Fibroblast of villous mesenchyme (primary cell): ENCODE measurements around the gene USP5. TPM values are rescaled to one million over a fixed set of nuclear protein-coding genes. Genes with fewer than 3 reads are reported as not detected.
"Not testable (repeated sequence)": the region's sequence is repeated elsewhere in the genome, so short reads cannot be mapped to it uniquely, and the experiment has no call there.

Experiments used
- DNase-seq: peaks from one replicate; pipeline ENCODE4 v3.0.0-alpha.2; 2010; ENCODE audit warnings: low read depth
- H3K4me3 ChIP-seq: 2 replicates; pipeline ENCODE4 v1.5.1; 2011; ENCODE audit warnings: low read depth, mild to moderate bottlenecking, low read length
- total RNA-seq: library from RNA; depleted of rRNA; stranded (reverse); fragments of >200 nt; gene quantifications from 2 replicates; pipeline ENCODE4 v1.2.3, GENCODE V29; 2012
- TF ChIP-seq, protein P1 (sequence below): IDR thresholded peaks from 2 replicates; pipeline ENCODE4 v1.5.1; 2012; ENCODE audit warnings: low read depth, mild to moderate bottlenecking, low read length; ENCODE audit not compliant: insufficient read depth

USP5 gene
- total RNA-seq, 1 donor, result 96.7 TPM

DNA sequence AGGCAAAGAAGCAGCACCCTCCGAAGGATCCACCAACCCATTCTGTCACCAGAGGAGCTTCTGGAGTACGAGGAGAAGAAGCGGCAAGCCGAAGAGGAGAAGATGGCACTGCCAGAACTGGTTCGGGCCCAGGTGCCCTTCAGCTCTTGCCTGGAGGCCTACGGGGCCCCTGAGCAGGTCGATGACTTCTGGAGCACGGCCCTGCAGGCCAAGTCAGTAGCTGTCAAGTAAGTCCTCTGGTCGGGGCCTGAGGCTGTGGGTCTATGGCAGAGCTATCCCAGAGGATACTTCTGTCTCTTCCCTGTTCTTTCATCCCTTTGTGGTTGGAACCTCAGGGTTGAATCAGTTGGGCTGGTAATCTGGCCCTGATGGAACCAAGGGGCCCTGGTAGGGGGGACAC, 9.4 kb downstream of the USP5 start:
- H3K4me3 ChIP-seq, result no peak overlapping the region
- TF ChIP-seq, protein P1, sequence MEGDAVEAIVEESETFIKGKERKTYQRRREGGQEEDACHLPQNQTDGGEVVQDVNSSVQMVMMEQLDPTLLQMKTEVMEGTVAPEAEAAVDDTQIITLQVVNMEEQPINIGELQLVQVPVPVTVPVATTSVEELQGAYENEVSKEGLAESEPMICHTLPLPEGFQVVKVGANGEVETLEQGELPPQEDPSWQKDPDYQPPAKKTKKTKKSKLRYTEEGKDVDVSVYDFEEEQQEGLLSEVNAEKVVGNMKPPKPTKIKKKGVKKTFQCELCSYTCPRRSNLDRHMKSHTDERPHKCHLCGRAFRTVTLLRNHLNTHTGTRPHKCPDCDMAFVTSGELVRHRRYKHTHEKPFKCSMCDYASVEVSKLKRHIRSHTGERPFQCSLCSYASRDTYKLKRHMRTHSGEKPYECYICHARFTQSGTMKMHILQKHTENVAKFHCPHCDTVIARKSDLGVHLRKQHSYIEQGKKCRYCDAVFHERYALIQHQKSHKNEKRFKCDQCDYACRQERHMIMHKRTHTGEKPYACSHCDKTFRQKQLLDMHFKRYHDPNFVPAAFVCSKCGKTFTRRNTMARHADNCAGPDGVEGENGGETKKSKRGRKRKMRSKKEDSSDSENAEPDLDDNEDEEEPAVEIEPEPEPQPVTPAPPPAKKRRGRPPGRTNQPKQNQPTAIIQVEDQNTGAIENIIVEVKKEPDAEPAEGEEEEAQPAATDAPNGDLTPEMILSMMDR, result no peak
- DNase-seq, result no peak

DNA sequence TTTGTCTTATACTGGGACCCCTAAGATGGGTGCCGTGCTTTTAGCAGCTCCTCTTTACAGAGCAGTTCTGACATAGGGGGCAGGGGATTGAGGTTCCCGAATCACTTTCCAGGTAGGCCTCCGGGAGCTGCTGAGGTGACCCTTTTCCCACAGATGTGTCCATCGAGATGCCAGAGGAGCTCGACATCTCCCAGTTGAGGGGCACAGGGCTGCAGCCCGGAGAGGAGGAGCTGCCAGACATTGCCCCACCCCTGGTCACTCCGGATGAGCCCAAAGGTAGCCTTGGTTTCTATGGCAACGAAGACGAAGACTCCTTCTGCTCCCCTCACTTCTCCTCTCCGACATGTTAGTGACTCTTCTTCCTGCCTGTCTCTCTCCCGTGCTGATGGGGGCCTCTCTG, 11.1 kb downstream of the USP5 start:
- TF ChIP-seq, protein P1, result no peak
- H3K4me3 ChIP-seq, result no peak overlapping the region
- DNase-seq, result no peak

- TF ChIP-seq, protein P1, result no peak
- H3K4me3 ChIP-seq, result no peak overlapping the region
- DNase-seq, result no peak
Observed at GRCh38 chr12:6863586-6864321, 11.8 kb downstream of the USP5 start.

DNA sequence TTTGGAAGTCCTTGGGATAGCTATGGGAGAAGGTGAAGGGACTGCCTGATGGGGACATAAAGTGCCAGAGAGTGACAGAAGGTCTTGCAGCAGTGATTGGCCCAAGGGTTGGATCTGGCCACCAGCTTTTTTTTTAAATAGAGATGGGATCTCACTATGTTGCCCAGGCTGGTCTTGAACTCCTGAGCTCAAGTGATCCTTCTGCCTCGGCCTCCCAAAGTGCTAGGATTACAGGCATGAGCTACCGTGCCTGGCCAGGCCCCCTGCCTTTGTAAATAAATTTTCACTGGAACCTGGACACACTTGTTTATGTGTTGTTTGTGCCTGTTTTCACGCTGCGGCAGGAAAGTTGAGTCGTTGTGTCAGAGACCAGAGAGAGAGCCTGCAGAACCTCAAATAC, 13.4 kb downstream of the USP5 start:
- not testable (repeated sequence) for H3K4me3 ChIP-seq, DNase-seq

DNA sequence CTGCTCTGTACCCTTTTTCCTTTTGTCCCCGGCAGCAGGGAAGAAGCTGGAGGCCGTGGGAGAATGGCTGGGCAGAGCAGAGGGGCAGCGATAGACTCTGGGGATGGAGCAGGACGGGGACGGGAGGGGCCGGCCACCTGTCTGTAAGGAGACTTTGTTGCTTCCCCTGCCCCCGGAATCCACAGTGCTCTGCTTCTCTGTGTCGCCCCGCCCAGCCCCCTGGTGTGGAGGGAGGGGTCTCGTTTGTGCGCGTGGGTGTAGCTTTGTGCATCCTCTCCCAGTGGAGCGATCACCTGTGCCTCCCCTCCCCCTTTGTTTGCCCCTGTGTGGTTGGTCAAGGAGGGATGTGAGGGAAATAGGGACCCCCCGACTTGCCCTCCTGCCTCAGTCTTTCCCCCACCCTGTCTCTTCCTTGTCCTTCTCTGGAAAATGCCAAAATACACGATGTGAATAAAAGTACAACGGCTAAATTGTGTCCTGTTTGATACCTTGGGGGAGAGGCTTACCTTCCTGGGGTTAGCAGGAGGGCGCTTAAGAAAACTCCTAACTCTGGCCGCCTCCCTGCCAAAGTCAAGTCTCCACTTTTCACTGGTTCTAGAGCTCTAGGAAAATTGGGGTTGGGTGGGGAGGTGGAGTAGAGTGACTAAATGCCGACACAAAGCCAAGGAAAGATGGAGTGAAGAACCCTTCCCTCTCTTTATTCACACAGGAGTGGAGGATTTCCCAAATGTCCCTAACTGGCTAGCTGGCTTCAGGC, 14.4 kb downstream of the USP5 start:
- TF ChIP-seq, protein P1, result no peak
- DNase-seq, result no peak
- H3K4me3 ChIP-seq, result peak overlapping the region; percentile 88

- DNase-seq, result no peak
- H3K4me3 ChIP-seq, result peak overlapping the region; percentile 88
Observed at GRCh38 chr12:6866920-6867412, 15.0 kb downstream of the USP5 start.

More at GRCh38 chr12:6866920-6867412, 15.0 kb downstream of the USP5 start:
- TF ChIP-seq, protein P1, result no peak
